ENCODE data around the gene DCAF8L2.

DNA sequence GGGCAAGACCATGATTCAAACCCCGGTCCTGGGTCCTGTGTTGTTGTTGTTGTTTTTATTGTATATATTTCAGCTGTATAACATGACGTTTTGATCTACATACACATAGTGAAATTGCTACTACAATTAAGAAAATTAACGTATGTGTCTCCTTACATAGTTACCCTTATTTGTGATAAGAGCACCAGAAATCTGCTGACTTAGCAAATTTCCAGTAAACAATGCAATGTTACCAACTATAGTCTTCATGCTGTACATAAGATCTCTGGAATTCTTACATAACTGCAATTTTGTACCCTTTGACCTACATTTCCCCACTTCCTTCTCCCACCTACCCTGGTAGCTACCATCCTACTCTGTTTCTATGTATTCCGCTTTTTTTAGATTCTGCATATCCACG, 141.8 kb downstream of the DCAF8L2 start:
- TF ChIP-seq YY1 (IDR thresholded peaks at IDR 0.05; ENCODE audit: low read depth) (no peak), EP300 (IDR thresholded peaks at IDR 0.05; ENCODE audit: borderline replicate concordance) (no peak), TAF1 (IDR thresholded peaks at IDR 0.05; ENCODE audit: low read depth) (no peak), RAD21 (IDR thresholded peaks at IDR 0.05; ENCODE audit: low read depth) (no peak)
- TF ChIP-seq, protein P1, sequence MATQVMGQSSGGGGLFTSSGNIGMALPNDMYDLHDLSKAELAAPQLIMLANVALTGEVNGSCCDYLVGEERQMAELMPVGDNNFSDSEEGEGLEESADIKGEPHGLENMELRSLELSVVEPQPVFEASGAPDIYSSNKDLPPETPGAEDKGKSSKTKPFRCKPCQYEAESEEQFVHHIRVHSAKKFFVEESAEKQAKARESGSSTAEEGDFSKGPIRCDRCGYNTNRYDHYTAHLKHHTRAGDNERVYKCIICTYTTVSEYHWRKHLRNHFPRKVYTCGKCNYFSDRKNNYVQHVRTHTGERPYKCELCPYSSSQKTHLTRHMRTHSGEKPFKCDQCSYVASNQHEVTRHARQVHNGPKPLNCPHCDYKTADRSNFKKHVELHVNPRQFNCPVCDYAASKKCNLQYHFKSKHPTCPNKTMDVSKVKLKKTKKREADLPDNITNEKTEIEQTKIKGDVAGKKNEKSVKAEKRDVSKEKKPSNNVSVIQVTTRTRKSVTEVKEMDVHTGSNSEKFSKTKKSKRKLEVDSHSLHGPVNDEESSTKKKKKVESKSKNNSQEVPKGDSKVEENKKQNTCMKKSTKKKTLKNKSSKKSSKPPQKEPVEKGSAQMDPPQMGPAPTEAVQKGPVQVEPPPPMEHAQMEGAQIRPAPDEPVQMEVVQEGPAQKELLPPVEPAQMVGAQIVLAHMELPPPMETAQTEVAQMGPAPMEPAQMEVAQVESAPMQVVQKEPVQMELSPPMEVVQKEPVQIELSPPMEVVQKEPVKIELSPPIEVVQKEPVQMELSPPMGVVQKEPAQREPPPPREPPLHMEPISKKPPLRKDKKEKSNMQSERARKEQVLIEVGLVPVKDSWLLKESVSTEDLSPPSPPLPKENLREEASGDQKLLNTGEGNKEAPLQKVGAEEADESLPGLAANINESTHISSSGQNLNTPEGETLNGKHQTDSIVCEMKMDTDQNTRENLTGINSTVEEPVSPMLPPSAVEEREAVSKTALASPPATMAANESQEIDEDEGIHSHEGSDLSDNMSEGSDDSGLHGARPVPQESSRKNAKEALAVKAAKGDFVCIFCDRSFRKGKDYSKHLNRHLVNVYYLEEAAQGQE (IDR thresholded peaks at IDR 0.05; ENCODE audit: low read depth): no peak
- TF ChIP-seq, protein P2, sequence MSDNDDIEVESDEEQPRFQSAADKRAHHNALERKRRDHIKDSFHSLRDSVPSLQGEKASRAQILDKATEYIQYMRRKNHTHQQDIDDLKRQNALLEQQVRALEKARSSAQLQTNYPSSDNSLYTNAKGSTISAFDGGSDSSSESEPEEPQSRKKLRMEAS (IDR thresholded peaks at IDR 0.05): no peak

All from Ishikawa (cell line).